Thyroid gland (tissue), 4 donors: ENCODE data around the gene PRPF40B. TPM values are rescaled to one million over a fixed set of nuclear protein-coding genes. Genes with fewer than 3 reads are reported as not detected.
"Not testable (repeated sequence)": the region's sequence is repeated elsewhere in the genome, so short reads cannot be mapped to it uniquely, and the experiment has no call there.

Source experiments
- DNase-seq, 2 donors: peaks; one replicate each; pipeline ENCODE4 v3.0.0-alpha.2; 2019
- H3K27ac ChIP-seq, 3 donors: fragments of 200-600 bp; sonication (generic); 1 replicate in 2 of 3; 2 replicates in 1 of 3; pipeline ENCODE4 v1.5.1; 2016 to 2019; ENCODE audit warnings: mild to moderate bottlenecking in 1 of 3, moderate library complexity in 1 of 3
- H3K27me3 ChIP-seq: fragments of 200-600 bp; sonication (generic); one replicate; pipeline ENCODE4 v1.5.1; 2019
- H3K36me3 ChIP-seq, 2 donors: fragments of 200-600 bp; sonication (generic); one replicate each; pipeline ENCODE4 v1.5.1; 2016 to 2019
- H3K4me1 ChIP-seq, 2 donors: fragments of 200-600 bp; sonication (generic); one replicate each; pipeline ENCODE4 v1.5.1; 2017 to 2019
- H3K4me3 ChIP-seq, 3 donors: fragments of 200-600 bp; sonication (generic); replicated peaks in 1 of 3; 1 replicate in 2 of 3; 2 replicates in 1 of 3; pipeline ENCODE4 v1.5.1; 2016; ENCODE audit warnings: mild to moderate bottlenecking in 1 of 3
- H3K9me3 ChIP-seq: fragments of 200-600 bp; sonication (generic); one replicate; pipeline ENCODE4 v1.5.1; 2017
- CTCF ChIP-seq, 6 experiments: fragments of 200-600 bp in 3 of 6; fragments of 450-650 bp in 3 of 6; sonication (generic) in 3 of 6; IDR thresholded peaks; one replicate each; pipeline ENCODE4 v1.5.1; 2016 to 2019; ENCODE audit warnings: antibody characterized with exemption in 6 of 6, mild to moderate bottlenecking in 2 of 6, inconsistent platforms in 1 of 6, moderate library complexity in 1 of 6
- POLR2A ChIP-seq, 2 donors: fragments of 450-650 bp; IDR thresholded peaks; one replicate each; pipeline ENCODE4 v1.6.1; 2017; ENCODE audit warnings: antibody characterized with exemption in 2 of 2, mild to moderate bottlenecking in 2 of 2, moderate library complexity in 1 of 2
- WGBS, 2 donors: methylation state at CpG; one replicate each; pipeline ENCODE4 v1.1.5; 2017; 5-methylcytosine and 5-hydroxymethylcytosine counted together
- intact Hi-C: fragments of 100-400 bp; cut with DNase I; formaldehyde crosslinking; loops from one replicate; pipeline ENCODE4 v1.15.1; 2023
- total RNA-seq, 4 donors: library from RNA; depleted of rRNA; stranded (reverse); fragments of >200 nt; gene quantifications; one replicate each; pipeline ENCODE4 v1.2.3, GENCODE V29; 2016

PRPF40B gene
- total RNA-seq, 4 donors from 2014 or later = 29.5 to 39.7 (median 34.4) TPM

GRCh38 chr12:49598527-49598926 is 24.8 kb upstream of the PRPF40B start:
- no peak for DNase-seq
- Histone ChIP-seq H3K27ac (no peak overlapping the region), H3K36me3 (no peaks in the 10 kb centered on the region), H3K9me3 (no peaks in the 10 kb centered on the region), H3K27me3 (no peaks in the 10 kb centered on the region), H3K4me1 (no peaks in the 10 kb centered on the region), H3K4me3 (no peak overlapping the region)
- intact Hi-C loops = no loop called here
- WGBS, 2 donors = 84 to 87% methylated on average over 10 of the region's 10 CpGs
- TF ChIP-seq CTCF (IDR thresholded peaks at IDR 0.05) = no peak
- no peak for TF ChIP-seq POLR2A (IDR thresholded peaks at IDR 0.05)

- Histone ChIP-seq H3K27ac (no peak overlapping the region), H3K36me3 (no peaks in the 10 kb centered on the region), H3K4me1 (no peaks in the 10 kb centered on the region), H3K27me3 (no peaks in the 10 kb centered on the region), H3K4me3 (no peak overlapping the region), H3K9me3 (no peaks in the 10 kb centered on the region)
- TF ChIP-seq POLR2A (IDR thresholded peaks at IDR 0.05) = no peak
- TF ChIP-seq CTCF (IDR thresholded peaks at IDR 0.05) = no peak
- intact Hi-C loops = no loop called here
- no peak for DNase-seq
- WGBS, 2 donors = 95 to 99% methylated on average over 8 of the region's 8 CpGs
Measured at GRCh38 chr12:49599961-49600360, 23.4 kb upstream of the PRPF40B start.

GRCh38 chr12:49603721-49604120 is 19.6 kb upstream of the PRPF40B start:
- WGBS, 2 donors = 79 to 100% methylated on average over 1 of the region's 1 CpG
- DNase-seq = no peak
- Histone ChIP-seq H3K27ac (no peak overlapping the region), H3K9me3 (no peaks in the 10 kb centered on the region), H3K4me1 (peaks cover 0 to 4% of the 10 kb centered on the region in 2 donors), H3K4me3 (no peak overlapping the region), H3K27me3 (no peaks in the 10 kb centered on the region), H3K36me3 (no peaks in the 10 kb centered on the region)
- intact Hi-C loops = no loop called here
- TF ChIP-seq POLR2A (IDR thresholded peaks at IDR 0.05) (no peak), CTCF (IDR thresholded peaks at IDR 0.05) (no peak)

GRCh38 chr12:49604856-49605255 is 18.5 kb upstream of the PRPF40B start:
- no peak for TF ChIP-seq POLR2A (IDR thresholded peaks at IDR 0.05)
- no peak for TF ChIP-seq CTCF (IDR thresholded peaks at IDR 0.05)
- WGBS, 2 donors = 74 to 80% methylated on average over 5 of the region's 5 CpGs

GRCh38 chr12:49605539-49605938 is 17.8 kb upstream of the PRPF40B start, which contains the start of gene FAM186B:
Gene FAM186B, minus strand, starts transcription at chr12:49605639. Its CDS starts 162 bp downstream, at chr12:49605477.
- WGBS, 2 donors = 94 to 100% methylated on average over 4 of the region's 4 CpGs

More at GRCh38 chr12:49604856-49605255, 18.5 kb upstream of the PRPF40B start:
- Histone ChIP-seq H3K9me3 (no peaks in the 10 kb centered on the region), H3K4me3 (no peak overlapping the region), H3K36me3 (no peaks in the 10 kb centered on the region), H3K27me3 (no peaks in the 10 kb centered on the region), H3K27ac (no peak overlapping the region), H3K4me1 (peaks cover 0 to 14% of the 10 kb centered on the region in 2 donors)
- intact Hi-C loops = no loop called here
- no peak for DNase-seq

More at GRCh38 chr12:49605539-49605938, 17.8 kb upstream of the PRPF40B start, which contains the start of gene FAM186B:
- H3K27me3 ChIP-seq, DNase-seq, H3K4me3 ChIP-seq, H3K27ac ChIP-seq, intact Hi-C loops, H3K9me3 ChIP-seq, H3K36me3 ChIP-seq: not testable (repeated sequence)
- peaks cover 0 to 14% of the 10 kb centered on the region in 2 donors for H3K4me1 ChIP-seq
